Activated T-cell treated with anti-CD3 and anti-CD28 coated beads, Interleukin-2, amount 50 U/mL, for 4 hours (primary cell): ENCODE measurements around the gene NACA2. TPM values are rescaled to one million over a fixed set of nuclear protein-coding genes. Genes with fewer than 3 reads are reported as not detected.
"Not testable (repeated sequence)": the region's sequence is repeated elsewhere in the genome, so short reads cannot be mapped to it uniquely, and the experiment has no call there.

ENCODE experiments used
- ATAC-seq, 2 donors: fragments of 200-7000 bp; cut with Tn5 transposase; one replicate each; pipeline ENCODE4 v1.10.0; 2021
- DNase-seq: peaks from one replicate; pipeline ENCODE4 v3.0.0-alpha.2; 2020
- H3K27me3 Mint-ChIP-seq: one replicate; pipeline ENCODE4 v1.8.0; 2021; ENCODE audit warnings: low read depth, mixed read lengths
- H3K36me3 Mint-ChIP-seq: one replicate; pipeline ENCODE4 v1.8.0; 2022; ENCODE audit warnings: mixed read lengths; ENCODE audit not compliant: insufficient read depth
- H3K4me1 Mint-ChIP-seq: one replicate; pipeline ENCODE4 v1.8.0; 2021; ENCODE audit warnings: low read depth, mixed read lengths
- H3K4me3 Mint-ChIP-seq: one replicate; pipeline ENCODE4 v1.8.0; 2021; ENCODE audit warnings: mild to moderate bottlenecking, moderate library complexity, mixed read lengths
- H3K9me3 Mint-ChIP-seq: one replicate; pipeline ENCODE4 v1.8.0; 2021; ENCODE audit warnings: mixed read lengths
- total RNA-seq, 3 donors: library from RNA; stranded (reverse); gene quantifications; one replicate each; pipeline ENCODE4 v1.2.1, GENCODE V29; 2021

Gene NACA2
- not detected for total RNA-seq

GRCh38 chr17:61591018-61591417 lies at the start of gene NACA2:
TSS of gene NACA2 (minus strand) at chr17:61591219. CDS start at chr17:61591180, 39 bp downstream.
- Mint-ChIP-seq H3K36me3 (no peaks in the 10 kb centered on the region), H3K9me3 (no peaks in the 10 kb centered on the region), H3K27me3 (peaks cover 4% of the 10 kb centered on the region), H3K4me1 (no peaks in the 10 kb centered on the region), H3K4me3 (no peak within 1 kb of the TSS)
- DNase-seq (no peak), ATAC-seq (no peak)

GRCh38 chr17:61639818-61640217 lies 48.8 kb upstream of the NACA2 start:
- DNase-seq: no peak
- ATAC-seq: no peak
- Mint-ChIP-seq H3K4me1 (no peaks in the 10 kb centered on the region), H3K4me3 (no peak overlapping the region), H3K36me3 (no peaks in the 10 kb centered on the region), H3K9me3 (peaks cover 8% of the 10 kb centered on the region), H3K27me3 (peaks cover 49% of the 10 kb centered on the region)

- no peaks in the 10 kb centered on the region for H3K4me1 Mint-ChIP-seq
- no peaks in the 10 kb centered on the region for H3K36me3 Mint-ChIP-seq
- peaks cover 55% of the 10 kb centered on the region for H3K27me3 Mint-ChIP-seq
- DNase-seq (no peak), ATAC-seq (no peak)
- H3K9me3 Mint-ChIP-seq: peaks cover 8% of the 10 kb centered on the region
- H3K4me3 Mint-ChIP-seq: no peak overlapping the region
Observed at GRCh38 chr17:61638087-61638486, 47.1 kb upstream of the NACA2 start.

GRCh38 chr17:61635913-61636432 lies 45.0 kb upstream of the NACA2 start:
- Mint-ChIP-seq H3K4me1 (no peaks in the 10 kb centered on the region), H3K36me3 (no peaks in the 10 kb centered on the region), H3K9me3 (peaks cover 8% of the 10 kb centered on the region), H3K27me3 (peaks cover 67% of the 10 kb centered on the region), H3K4me3 (no peak overlapping the region)
- DNase-seq (peak; percentile 24), ATAC-seq (no peak)

- H3K36me3 Mint-ChIP-seq: no peaks in the 10 kb centered on the region
- peaks cover 8% of the 10 kb centered on the region for H3K9me3 Mint-ChIP-seq
- ATAC-seq (no peak), DNase-seq (no peak)
- H3K4me1 Mint-ChIP-seq: no peaks in the 10 kb centered on the region
- H3K4me3 Mint-ChIP-seq: no peak overlapping the region
- peaks cover 70% of the 10 kb centered on the region for H3K27me3 Mint-ChIP-seq
Observed at GRCh38 chr17:61634942-61635538, 44.0 kb upstream of the NACA2 start.

GRCh38 chr17:61634011-61634539 lies 43.1 kb upstream of the NACA2 start:
- H3K4me3 Mint-ChIP-seq: no peak overlapping the region
- peaks cover 66% of the 10 kb centered on the region for H3K27me3 Mint-ChIP-seq
- ATAC-seq (no peak), DNase-seq (no peak)
- peaks cover 8% of the 10 kb centered on the region for H3K9me3 Mint-ChIP-seq
- no peaks in the 10 kb centered on the region for H3K4me1 Mint-ChIP-seq
- H3K36me3 Mint-ChIP-seq: no peaks in the 10 kb centered on the region

- Mint-ChIP-seq H3K4me3 (no peak overlapping the region), H3K36me3 (no peaks in the 10 kb centered on the region), H3K9me3 (peaks cover 8% of the 10 kb centered on the region), H3K27me3 (peaks cover 63% of the 10 kb centered on the region), H3K4me1 (no peaks in the 10 kb centered on the region)
- no peak for ATAC-seq
- DNase-seq: no peak
Observed at GRCh38 chr17:61632826-61633225, 41.8 kb upstream of the NACA2 start.

GRCh38 chr17:61631800-61632199 lies 40.8 kb upstream of the NACA2 start:
- DNase-seq (no peak), ATAC-seq (no peak)
- H3K4me1 Mint-ChIP-seq: no peaks in the 10 kb centered on the region
- H3K4me3 Mint-ChIP-seq: no peak overlapping the region
- H3K9me3 Mint-ChIP-seq: peaks cover 8% of the 10 kb centered on the region
- peaks cover 59% of the 10 kb centered on the region for H3K27me3 Mint-ChIP-seq
- H3K36me3 Mint-ChIP-seq: no peaks in the 10 kb centered on the region

GRCh38 chr17:61628158-61628557 lies 37.1 kb upstream of the NACA2 start:
- H3K9me3 Mint-ChIP-seq, H3K4me1 Mint-ChIP-seq, ATAC-seq, H3K36me3 Mint-ChIP-seq, H3K4me3 Mint-ChIP-seq, DNase-seq: not testable (repeated sequence)
- H3K27me3 Mint-ChIP-seq: peaks cover 44% of the 10 kb centered on the region

GRCh38 chr17:61627658-61628057 lies 36.6 kb upstream of the NACA2 start:
- DNase-seq: no peak
- no peaks in the 10 kb centered on the region for H3K4me1 Mint-ChIP-seq
- no peak overlapping the region for H3K4me3 Mint-ChIP-seq
- H3K36me3 Mint-ChIP-seq: no peaks in the 10 kb centered on the region
- ATAC-seq: no peak
- peaks cover 41% of the 10 kb centered on the region for H3K27me3 Mint-ChIP-seq
- H3K9me3 Mint-ChIP-seq: no peaks in the 10 kb centered on the region

- no peaks in the 10 kb centered on the region for H3K9me3 Mint-ChIP-seq
- H3K4me3 Mint-ChIP-seq: no peak overlapping the region
- no peak for ATAC-seq
Observed at GRCh38 chr17:61627125-61627524, 36.1 kb upstream of the NACA2 start.

GRCh38 chr17:61625564-61625963 lies 34.5 kb upstream of the NACA2 start:
- H3K4me3 Mint-ChIP-seq: no peak overlapping the region
- H3K9me3 Mint-ChIP-seq: no peaks in the 10 kb centered on the region
- H3K27me3 Mint-ChIP-seq: peaks cover 24% of the 10 kb centered on the region
- H3K4me1 Mint-ChIP-seq: no peaks in the 10 kb centered on the region
- DNase-seq: no peak
- ATAC-seq: no peak
- no peaks in the 10 kb centered on the region for H3K36me3 Mint-ChIP-seq

More at GRCh38 chr17:61627125-61627524, 36.1 kb upstream of the NACA2 start:
- no peak for DNase-seq
- no peaks in the 10 kb centered on the region for H3K4me1 Mint-ChIP-seq
- no peaks in the 10 kb centered on the region for H3K36me3 Mint-ChIP-seq
- peaks cover 39% of the 10 kb centered on the region for H3K27me3 Mint-ChIP-seq

GRCh38 chr17:61624951-61625350 lies 33.9 kb upstream of the NACA2 start:
- DNase-seq: no peak
- Mint-ChIP-seq H3K36me3 (no peaks in the 10 kb centered on the region), H3K4me1 (no peaks in the 10 kb centered on the region), H3K4me3 (no peak overlapping the region), H3K9me3 (no peaks in the 10 kb centered on the region), H3K27me3 (peaks cover 21% of the 10 kb centered on the region)
- ATAC-seq: no peak

- no peak for ATAC-seq
- no peak for DNase-seq
- no peak overlapping the region for H3K4me3 Mint-ChIP-seq
- peaks cover 9% of the 10 kb centered on the region for H3K9me3 Mint-ChIP-seq
- no peaks in the 10 kb centered on the region for H3K4me1 Mint-ChIP-seq
- H3K36me3 Mint-ChIP-seq: no peaks in the 10 kb centered on the region
- H3K27me3 Mint-ChIP-seq: peaks cover 13% of the 10 kb centered on the region
Observed at GRCh38 chr17:61621317-61621716, 30.3 kb upstream of the NACA2 start.

- no peak overlapping the region for H3K4me3 Mint-ChIP-seq
- H3K4me1 Mint-ChIP-seq: peaks cover 5% of the 10 kb centered on the region
- no peaks in the 10 kb centered on the region for H3K36me3 Mint-ChIP-seq
- H3K9me3 Mint-ChIP-seq: peaks cover 9% of the 10 kb centered on the region
- no peak for DNase-seq
- peaks cover 15% of the 10 kb centered on the region for H3K27me3 Mint-ChIP-seq
- ATAC-seq: no peak
Observed at GRCh38 chr17:61619953-61620352, 28.9 kb upstream of the NACA2 start.
